Endothelial cell of umbilical vein (primary cell): ENCODE data around the gene ARHGDIA.

Experiments
- CTCF ChIP-seq, 2 donors: IDR thresholded peaks; 1 replicate in 1 of 2; 2 replicates in 1 of 2; pipeline ENCODE4 v1.5.1; 2011; ENCODE audit warnings: low read length in 2 of 2, mild to moderate bottlenecking in 2 of 2, moderate library complexity in 2 of 2, control low read depth in 1 of 2, inconsistent platforms in 1 of 2, low read depth in 1 of 2; ENCODE audit not compliant: insufficient read depth in 1 of 2; ENCODE audit errors: extremely low read depth in 1 of 2
- JUN ChIP-seq: IDR thresholded peaks from 2 replicates; pipeline ENCODE4 v1.6.1; 2011; ENCODE audit warnings: borderline replicate concordance, low read depth; ENCODE audit not compliant: insufficient read length, insufficient read depth
- POLR2A ChIP-seq: IDR thresholded peaks from 2 replicates; pipeline ENCODE4 v1.6.1; 2012; ENCODE audit warnings: low read depth, mild to moderate bottlenecking, control low read depth, low read length

- TF ChIP-seq POLR2A = no peak
- TF ChIP-seq CTCF (IDR thresholded peaks at IDR 0.05; ENCODE audit: extremely low read depth in 1 of 2, insufficient read depth in 1 of 2, low read depth in 1 of 2, low read length in 2 of 2) = no peak
- no peak for TF ChIP-seq JUN
Observed at GRCh38 chr17:81916234-81917001, 45.3 kb upstream of the ARHGDIA start.
